IMR-90 (cell line): ENCODE data around the gene C10orf95. TPM values are rescaled to one million over a fixed set of nuclear protein-coding genes. Genes with fewer than 3 reads are reported as not detected.

Source experiments
- ATAC-seq: fragments of 200-7000 bp; cut with Tn5 transposase; 2 replicates; pipeline ENCODE4 v1.9.1; 2020; ENCODE audit warnings: low read depth, mild to moderate bottlenecking, moderate library complexity
- BruUV-seq: library from RNA; stranded (reverse); fragments of 400-500 nt; replicated peaks from 2 replicates; lab custom pipeline; 2021; lab: Mats Ljungman, UMichigan
- CTCF ChIA-PET: fragments of 300-600 bp; formaldehyde crosslinking; extraction: SDS; loops from one replicate; lab custom pipeline; 2021; ENCODE audit warnings: antibody characterized with exemption; lab: Yijun Ruan, JAX
- POLR2A ChIA-PET: fragments of 300-600 bp; sonication (Branson Sonifier 250); formaldehyde crosslinking; loops from one replicate; lab custom pipeline; 2022; ENCODE audit warnings: antibody characterized with exemption; ENCODE audit not compliant: unreplicated experiment; lab: Charles Lee
- DNase-seq: peaks from one replicate; pipeline ENCODE4 v3.0.0; 2013
- H2AFZ ChIP-seq: replicated peaks from 2 replicates; pipeline ENCODE3; 2013; ENCODE audit warnings: low read length, mild to moderate bottlenecking; ENCODE audit not compliant: poor library complexity
- H2AK5ac ChIP-seq: 2 replicates; pipeline ENCODE4 v1.6.1; 2013; ENCODE audit warnings: low read depth, low read length, inconsistent platforms
- H2AK9ac ChIP-seq: replicated peaks from 2 replicates; pipeline ENCODE3; 2013; ENCODE audit warnings: mild to moderate bottlenecking, low read depth, low read length, moderate library complexity; ENCODE audit not compliant: poor library complexity
- H2BK120ac ChIP-seq: 2 replicates; pipeline ENCODE4 v1.6.1; 2013; ENCODE audit warnings: low read depth, low read length, inconsistent platforms
- H2BK15ac ChIP-seq: 3 replicates; pipeline ENCODE4 v1.6.1; 2013; ENCODE audit warnings: low read depth, low read length, inconsistent platforms
- H2BK20ac ChIP-seq: 2 replicates; pipeline ENCODE4 v1.6.1; 2013; ENCODE audit warnings: low read depth, mild to moderate bottlenecking, inconsistent platforms, low read length, moderate library complexity
- H2BK5ac ChIP-seq: 2 replicates; pipeline ENCODE4 v1.6.1; 2013; ENCODE audit warnings: mild to moderate bottlenecking, low read depth, low read length, inconsistent platforms; ENCODE audit not compliant: poor library complexity, severe bottlenecking
- H3K14ac ChIP-seq: replicated peaks from 2 replicates; pipeline ENCODE4 v1.6.1; 2013; ENCODE audit warnings: low read depth, low read length, inconsistent platforms
- H3K18ac ChIP-seq: 2 replicates; pipeline ENCODE4 v1.6.1; 2013; ENCODE audit warnings: low read depth, low read length, control low read depth
- H3K23ac ChIP-seq: 2 replicates; pipeline ENCODE4 v1.6.1; 2013; ENCODE audit warnings: low read depth, low read length, inconsistent platforms
- H3K27ac ChIP-seq: 2 replicates; pipeline ENCODE4 v1.5.1; 2013; ENCODE audit warnings: mild to moderate bottlenecking, control low read depth, low read length; ENCODE audit not compliant: insufficient read depth
- H3K27me3 ChIP-seq: 2 replicates; pipeline ENCODE4 v1.6.1; 2013; ENCODE audit warnings: low read length; ENCODE audit not compliant: control insufficient read depth, insufficient read depth
- H3K36me3 ChIP-seq: 2 replicates; pipeline ENCODE4 v1.6.1; 2013; ENCODE audit warnings: low read length, mixed read lengths; ENCODE audit not compliant: control insufficient read depth, insufficient read depth
- H3K4ac ChIP-seq: 2 replicates; pipeline ENCODE4 v1.6.1; 2013; ENCODE audit warnings: low read depth, low read length, inconsistent platforms
- H3K4me1 ChIP-seq: 2 replicates; pipeline ENCODE4 v1.6.1; 2013; ENCODE audit warnings: low read length, mixed read lengths; ENCODE audit not compliant: control insufficient read depth, insufficient read depth
- H3K4me2 ChIP-seq: 2 replicates; pipeline ENCODE4 v1.6.1; 2013; ENCODE audit warnings: low read depth, mild to moderate bottlenecking, control low read depth, low read length, moderate library complexity
- H3K4me3 ChIP-seq: 2 replicates; pipeline ENCODE4 v1.5.1; 2013; ENCODE audit warnings: low read depth, mild to moderate bottlenecking, control low read depth, low read length, moderate library complexity; ENCODE audit not compliant: insufficient read depth
- H3K56ac ChIP-seq: 2 replicates; pipeline ENCODE4 v1.6.1; 2013; ENCODE audit warnings: low read length, inconsistent platforms; ENCODE audit not compliant: insufficient read depth; ENCODE audit errors: extremely low read depth
- H3K79me1 ChIP-seq, 2 experiments: 2 replicates each; pipeline ENCODE4 v1.6.1; 2013; ENCODE audit warnings: low read length in 2 of 2, inconsistent platforms in 1 of 2, low read depth in 1 of 2
- H3K9ac ChIP-seq: 2 replicates; pipeline ENCODE4 v1.6.1; 2013; ENCODE audit warnings: low read depth, low read length, control low read depth
- H3K9me1 ChIP-seq: 2 replicates; pipeline ENCODE4 v1.6.1; 2013; ENCODE audit warnings: low read length, inconsistent platforms; ENCODE audit not compliant: insufficient read depth
- H3K9me3 ChIP-seq: 2 replicates; pipeline ENCODE4 v1.6.1; 2013; ENCODE audit warnings: low read length; ENCODE audit not compliant: control insufficient read depth, insufficient read depth
- H4K20me1 ChIP-seq: 2 replicates; pipeline ENCODE4 v1.6.1; 2013; ENCODE audit warnings: low read length, inconsistent platforms; ENCODE audit not compliant: insufficient read depth
- H4K5ac ChIP-seq: 2 replicates; pipeline ENCODE4 v1.6.1; 2013; ENCODE audit warnings: mild to moderate bottlenecking, low read depth, low read length, control low read depth
- H4K8ac ChIP-seq, 2 experiments: 2 replicates each; pipeline ENCODE4 v1.6.1; 2013; ENCODE audit warnings: low read depth in 2 of 2, low read length in 2 of 2, control low read depth in 1 of 2, inconsistent platforms in 1 of 2
- H4K91ac ChIP-seq: 2 replicates; pipeline ENCODE4 v1.6.1; 2013; ENCODE audit warnings: low read depth, low read length, inconsistent platforms; ENCODE audit not compliant: insufficient read depth
- CHD1 ChIP-seq: IDR thresholded peaks from 2 replicates; pipeline ENCODE4 v1.6.1; 2012; ENCODE audit warnings: low read depth, low read length, improper control_type of control experiment
- WGBS, 2 experiments: methylation state at CpG; one replicate each; pipeline versions ENCODE4 v1.1.5 to v1.1.7; 2013; ENCODE audit warnings: missing lambda C conversion rate in 2 of 2; ENCODE audit not compliant: insufficient read length in 1 of 2; ENCODE audit errors: extremely low coverage in 2 of 2; 5-methylcytosine and 5-hydroxymethylcytosine counted together
- dilution Hi-C: fragments of 300-500 bp; cut with HindIII; formaldehyde crosslinking; loops from one replicate; pipeline ENCODE4 v1.14.3; 2018; ENCODE audit warnings: low sequenced_read_pairs; ENCODE audit not compliant: unreplicated experiment
- in situ Hi-C: fragments of 300-500 bp; cut with MboI; formaldehyde crosslinking; loops from 3 replicates; pipeline ENCODE4 v1.14.3; 2019; ENCODE audit warnings: low sequenced_read_pairs, inconsistent platforms, mixed read lengths
- intact Hi-C: fragments of 100-400 bp; cut with micrococcal nuclease; formaldehyde crosslinking; loops from 2 replicates; pipeline ENCODE4 v1.10.0; 2022
- polyA plus RNA-seq, 3 experiments: library from polyadenylated mRNA; depleted of rRNA; stranded (reverse); fragments of >200 nt; gene quantifications; 2 replicates each; pipeline ENCODE4 v1.2.3, GENCODE V29; 2012; ENCODE audit warnings: low replicate concordance in 1 of 3
- total RNA-seq: library from RNA; depleted of rRNA; stranded (reverse); fragments of >200 nt; gene quantifications from 2 replicates; pipeline ENCODE4 v1.2.3, GENCODE V29; 2012
- TF ChIP-seq, protein P1 (sequence below): fragments of 150-350 bp; IDR thresholded peaks from 2 replicates; pipeline ENCODE4 v1.6.1; 2016; ENCODE audit warnings: low read depth, mild to moderate bottlenecking, low read length, moderate library complexity, borderline replicate concordance

Gene C10orf95
- total and polyA plus RNA-seq, 2 of the 4 experiments (the other 2 are of a cell fraction) = not detected

DNA sequence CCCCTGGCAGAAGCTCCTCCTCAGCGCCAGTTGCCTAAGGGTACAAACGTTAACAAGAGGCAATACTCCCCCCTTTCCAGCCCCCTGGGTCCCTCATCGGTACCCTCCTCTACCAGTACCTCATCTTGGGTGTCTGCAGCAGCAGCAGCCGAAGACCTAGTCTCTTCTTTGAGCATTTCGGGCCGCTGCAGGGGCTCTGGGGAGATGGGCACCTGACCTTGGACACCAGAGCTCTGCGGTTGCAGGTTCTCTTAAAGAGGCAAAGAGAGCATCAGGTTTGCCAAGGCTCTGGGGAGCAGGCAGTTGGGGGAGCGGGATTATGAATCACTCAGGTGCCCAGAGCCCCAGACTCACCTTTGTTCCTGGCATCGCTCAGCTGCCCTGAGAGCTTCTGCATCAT, 27.2 kb downstream of the C10orf95 start:
- no peak overlapping the region for H2AFZ ChIP-seq
- POLR2A ChIA-PET = no interaction called here
- dilution Hi-C loops (no loop called here), in situ Hi-C loops (no loop called here), intact Hi-C loops (no loop called here)
- H4K91ac ChIP-seq = no peak overlapping the region
- TF ChIP-seq CHD1 = no peak
- TF ChIP-seq, protein P1, sequence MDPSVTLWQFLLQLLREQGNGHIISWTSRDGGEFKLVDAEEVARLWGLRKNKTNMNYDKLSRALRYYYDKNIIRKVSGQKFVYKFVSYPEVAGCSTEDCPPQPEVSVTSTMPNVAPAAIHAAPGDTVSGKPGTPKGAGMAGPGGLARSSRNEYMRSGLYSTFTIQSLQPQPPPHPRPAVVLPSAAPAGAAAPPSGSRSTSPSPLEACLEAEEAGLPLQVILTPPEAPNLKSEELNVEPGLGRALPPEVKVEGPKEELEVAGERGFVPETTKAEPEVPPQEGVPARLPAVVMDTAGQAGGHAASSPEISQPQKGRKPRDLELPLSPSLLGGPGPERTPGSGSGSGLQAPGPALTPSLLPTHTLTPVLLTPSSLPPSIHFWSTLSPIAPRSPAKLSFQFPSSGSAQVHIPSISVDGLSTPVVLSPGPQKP = no peak
- H2BK20ac ChIP-seq = no peak overlapping the region
- H3K4me2 ChIP-seq = no peak overlapping the region
- no peak overlapping the region for H3K23ac ChIP-seq
- peak overlapping the region; percentile 34 for H2AK9ac ChIP-seq
- no peak overlapping the region for H2BK5ac ChIP-seq
- peaks cover 6% of the 10 kb centered on the region; the same call in 1 of the 2 replicates for H3K36me3 ChIP-seq
- H3K9me1 ChIP-seq = peaks cover 13% of the 10 kb centered on the region; the same call in 1 of the 2 replicates
- no peak overlapping the region for H3K14ac ChIP-seq
- no peak overlapping the region for H2BK120ac ChIP-seq
- peaks cover 1% of the 10 kb centered on the region; the same call in 1 of the 2 replicates for H3K27me3 ChIP-seq
- H2AK5ac ChIP-seq = no peak overlapping the region
- no peaks in the 10 kb centered on the region for H3K9me3 ChIP-seq
- no peaks in the 10 kb centered on the region for H4K20me1 ChIP-seq
- no peak for DNase-seq
- no peak overlapping the region for H3K4me3 ChIP-seq
- BruUV-seq = no TSS peak
- peaks cover 11% of the 10 kb centered on the region for H3K4me1 ChIP-seq
- CTCF ChIA-PET = no interaction called here
- no peak overlapping the region for H3K4ac ChIP-seq
- H4K8ac ChIP-seq = no peak overlapping the region
- 89% methylated on average over 4 of the region's 9 CpGs; no CpG with 5 or more reads in 1 of the 2 experiments for WGBS, 2 experiments
- no peak overlapping the region for H2BK15ac ChIP-seq
- H3K18ac ChIP-seq = no peak overlapping the region
- peaks cover 3 to 43% of the 10 kb centered on the region in 2 experiments; a peak in 3 of 4 replicates for H3K79me1 ChIP-seq
- H4K5ac ChIP-seq = no peak overlapping the region
- H3K27ac ChIP-seq = no peak overlapping the region
- H3K9ac ChIP-seq = no peak overlapping the region
- ATAC-seq = no peak
- no peak overlapping the region for H3K56ac ChIP-seq
